ENCODE results near the gene KHDRBS1.
"Not testable (repeated sequence)": the region's sequence is repeated elsewhere in the genome, so short reads cannot be mapped to it uniquely, and the experiment has no call there.

KHDRBS1 gene, protein sequence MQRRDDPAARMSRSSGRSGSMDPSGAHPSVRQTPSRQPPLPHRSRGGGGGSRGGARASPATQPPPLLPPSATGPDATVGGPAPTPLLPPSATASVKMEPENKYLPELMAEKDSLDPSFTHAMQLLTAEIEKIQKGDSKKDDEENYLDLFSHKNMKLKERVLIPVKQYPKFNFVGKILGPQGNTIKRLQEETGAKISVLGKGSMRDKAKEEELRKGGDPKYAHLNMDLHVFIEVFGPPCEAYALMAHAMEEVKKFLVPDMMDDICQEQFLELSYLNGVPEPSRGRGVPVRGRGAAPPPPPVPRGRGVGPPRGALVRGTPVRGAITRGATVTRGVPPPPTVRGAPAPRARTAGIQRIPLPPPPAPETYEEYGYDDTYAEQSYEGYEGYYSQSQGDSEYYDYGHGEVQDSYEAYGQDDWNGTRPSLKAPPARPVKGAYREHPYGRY
- 60.6 to 172 (median 101) reads per million in 17 experiments for total RNA-seq

DNA sequence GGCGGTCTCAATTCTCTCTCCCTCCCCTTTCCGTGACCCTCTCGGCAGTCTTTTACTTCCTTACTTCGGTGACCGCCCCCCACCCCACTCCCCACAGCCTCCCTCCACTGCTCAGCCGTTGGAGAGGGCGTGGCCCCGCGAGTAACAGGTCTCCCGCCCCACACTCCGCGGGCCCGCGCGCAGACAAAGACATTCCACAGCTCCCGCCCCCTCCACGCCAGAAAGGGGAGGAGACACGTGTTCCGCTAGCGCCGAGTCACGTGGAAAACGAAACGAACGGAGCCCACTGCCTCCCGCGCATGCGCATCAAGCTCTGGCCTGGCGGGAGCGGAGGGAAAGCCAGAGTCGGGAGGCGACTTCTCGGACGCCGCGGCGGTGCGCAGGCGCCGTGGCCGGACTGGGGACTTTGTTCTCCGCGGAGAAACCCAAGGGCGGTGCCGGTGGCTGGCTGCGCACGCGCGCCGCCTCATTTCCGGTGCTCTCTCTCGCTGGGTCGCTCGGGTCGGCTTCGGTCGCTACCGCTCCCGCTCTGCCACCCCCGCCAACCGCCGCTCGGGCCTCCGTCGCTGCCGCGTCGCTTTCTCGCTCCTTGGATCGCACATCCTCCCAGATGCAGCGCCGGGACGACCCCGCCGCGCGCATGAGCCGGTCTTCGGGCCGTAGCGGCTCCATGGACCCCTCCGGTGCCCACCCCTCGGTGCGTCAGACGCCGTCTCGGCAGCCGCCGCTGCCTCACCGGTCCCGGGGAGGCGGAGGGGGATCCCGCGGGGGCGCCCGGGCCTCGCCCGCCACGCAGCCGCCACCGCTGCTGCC lies at the start of gene KHDRBS1:
Gene KHDRBS1, plus strand, starts transcription at position 483 of the 813 bp plus-strand sequence. Its CDS starts 128 bp downstream, at position 611.
- DNase-seq, result peak; percentile 100

DNA sequence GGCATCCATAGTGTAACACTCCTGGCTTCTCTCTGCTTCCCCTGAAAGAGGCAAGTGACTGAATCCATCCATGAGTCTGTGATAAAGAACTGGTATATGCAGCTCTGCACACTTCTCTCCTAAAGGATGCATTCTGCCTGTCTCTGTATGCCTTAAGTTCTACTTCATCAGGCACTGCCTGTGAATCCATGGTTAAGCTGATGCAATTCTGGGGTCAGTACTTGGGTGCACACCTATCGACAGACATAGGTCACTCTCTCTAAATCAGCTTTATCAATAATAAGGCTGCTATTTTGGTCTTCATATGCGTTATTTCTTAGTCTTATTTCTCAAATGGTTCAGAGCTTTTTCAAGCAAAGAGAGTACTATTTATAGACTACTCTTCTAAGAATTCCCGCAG lies 42.8 kb upstream of the KHDRBS1 start:
- no peak for DNase-seq

DNA sequence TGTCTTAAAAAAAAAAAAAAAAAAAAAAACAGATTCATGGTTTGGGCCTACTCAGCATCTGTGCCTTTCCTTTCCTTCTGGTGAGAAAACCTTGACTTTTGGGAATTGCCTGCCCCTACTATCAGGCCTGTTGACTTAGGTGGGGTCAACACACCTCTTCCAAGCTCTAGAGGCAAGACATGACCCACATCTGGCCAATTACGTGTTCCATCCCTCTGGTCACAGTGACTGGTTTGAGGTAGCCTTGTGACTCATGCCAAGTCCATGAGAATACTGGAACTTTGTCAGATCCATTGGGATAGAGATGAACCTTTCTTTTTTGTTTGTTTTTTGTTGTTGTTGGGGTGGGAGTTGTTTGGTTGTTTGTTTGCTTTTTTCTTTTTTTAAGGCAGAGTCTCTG lies 37.3 kb upstream of the KHDRBS1 start:
- no peak for DNase-seq

DNA sequence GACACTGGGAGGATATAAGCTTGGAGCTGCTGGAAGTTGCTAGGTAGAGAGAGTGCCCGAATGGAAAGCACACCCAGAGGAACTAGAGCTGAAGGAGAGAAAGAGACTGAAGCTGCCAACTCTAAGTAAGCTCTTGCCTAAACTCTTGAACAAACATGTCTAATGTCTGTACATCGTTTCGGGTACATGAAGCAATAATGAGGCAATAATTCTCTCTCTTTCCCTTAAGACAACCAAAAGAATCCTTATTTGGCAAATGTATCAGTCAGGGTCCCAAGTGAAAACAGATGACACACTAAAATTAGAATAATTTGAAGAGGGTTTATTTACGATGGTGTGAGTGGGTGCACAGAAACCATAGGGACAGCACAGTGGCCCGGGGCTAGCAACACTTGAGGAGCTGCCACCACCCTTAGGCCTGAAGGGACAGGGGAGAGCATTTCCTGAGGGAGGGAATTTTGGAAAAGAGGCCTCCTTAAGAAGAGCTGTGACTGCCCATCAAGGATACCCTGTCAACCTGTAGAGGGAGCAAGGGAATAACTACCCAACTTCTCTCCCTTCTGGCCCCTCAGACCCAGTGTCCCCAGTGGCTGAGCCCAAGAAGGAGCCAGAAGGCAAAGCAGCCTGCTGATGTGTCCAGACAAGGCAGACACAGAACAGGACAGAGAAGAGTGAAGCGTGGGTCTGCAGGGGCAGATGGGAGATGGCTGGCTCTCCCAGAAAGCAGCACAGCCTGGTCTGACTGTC lies 36.1 kb upstream of the KHDRBS1 start:
- peak in 3 of 4 experiments; percentile 43 to 52 (median 47) for DNase-seq

DNA sequence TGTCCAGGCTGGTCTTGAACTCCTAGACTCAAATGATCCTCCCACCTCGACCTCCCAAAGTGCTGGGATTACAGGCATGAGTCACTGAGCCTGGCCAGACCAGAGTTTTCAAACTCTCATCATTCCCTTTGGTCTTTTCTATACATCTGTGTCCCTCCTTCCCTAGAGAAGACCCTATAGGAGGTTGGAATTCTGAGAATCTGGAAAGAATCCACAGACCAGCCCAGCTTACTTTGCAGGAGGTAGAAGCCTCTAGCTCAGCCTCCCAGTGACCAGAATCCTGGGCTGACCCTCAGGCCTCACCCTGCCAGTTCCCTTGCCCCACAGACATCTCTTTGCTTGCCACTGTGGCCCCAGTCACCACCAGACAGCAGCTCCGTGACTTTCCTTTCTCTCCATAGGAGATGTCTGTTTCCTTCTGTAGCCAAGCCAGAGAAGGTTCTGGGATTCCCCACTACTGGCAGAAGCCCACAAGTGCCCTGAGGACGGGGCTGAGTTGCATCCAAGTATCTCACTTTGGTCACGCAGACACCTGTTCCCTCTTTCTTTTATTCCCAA lies 34.7 kb upstream of the KHDRBS1 start:
- no peak for DNase-seq

DNA sequence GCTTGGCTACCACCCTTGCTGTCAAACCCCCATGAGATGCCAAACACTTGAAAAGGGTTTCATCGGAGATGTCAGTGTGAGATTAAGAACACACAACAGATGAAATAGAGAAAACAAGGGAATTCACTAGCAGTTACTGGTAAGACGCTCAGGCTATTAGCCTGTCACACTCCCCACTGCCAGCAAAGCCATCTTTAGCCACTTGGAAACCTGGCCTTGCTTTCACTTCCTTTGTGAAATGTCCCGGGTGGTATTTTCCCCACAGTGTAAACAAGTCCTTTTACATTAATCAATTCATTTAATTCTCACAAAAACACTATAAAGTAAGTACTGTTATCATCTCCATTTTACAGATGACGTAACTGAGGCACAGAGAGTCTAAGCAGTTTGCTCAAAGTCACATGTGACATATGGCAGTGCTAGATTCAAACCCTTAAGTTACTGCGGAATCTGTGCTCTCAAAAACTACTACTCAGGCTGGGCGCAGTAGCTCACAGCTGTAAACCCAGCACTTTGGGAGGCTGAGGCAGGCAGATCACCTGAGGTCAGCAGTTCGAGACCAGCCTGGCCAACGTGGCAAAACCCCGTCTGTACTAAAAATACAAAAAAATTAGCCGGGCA lies 32.7 kb upstream of the KHDRBS1 start:
- peak in 1 of 4 experiments; percentile 22 for DNase-seq

DNA sequence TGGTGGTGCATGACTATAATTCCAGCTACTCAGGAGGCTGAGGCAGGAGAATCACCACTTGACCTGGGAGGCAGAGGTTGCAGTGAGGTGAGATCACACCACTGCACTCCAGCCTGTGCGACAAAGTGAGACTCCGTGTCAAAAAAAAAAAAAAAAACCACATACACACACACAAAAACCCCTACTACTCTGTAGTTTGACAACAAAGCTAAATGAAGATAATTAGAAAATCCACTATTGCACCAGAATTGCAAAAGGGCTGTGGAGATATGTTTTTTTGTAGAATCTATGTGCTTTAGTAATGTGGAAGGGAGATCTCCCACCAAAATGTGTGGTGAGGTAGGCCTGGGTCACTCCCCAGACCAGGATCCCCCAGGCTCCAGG lies 32.2 kb upstream of the KHDRBS1 start:
- no peak for DNase-seq

DNA sequence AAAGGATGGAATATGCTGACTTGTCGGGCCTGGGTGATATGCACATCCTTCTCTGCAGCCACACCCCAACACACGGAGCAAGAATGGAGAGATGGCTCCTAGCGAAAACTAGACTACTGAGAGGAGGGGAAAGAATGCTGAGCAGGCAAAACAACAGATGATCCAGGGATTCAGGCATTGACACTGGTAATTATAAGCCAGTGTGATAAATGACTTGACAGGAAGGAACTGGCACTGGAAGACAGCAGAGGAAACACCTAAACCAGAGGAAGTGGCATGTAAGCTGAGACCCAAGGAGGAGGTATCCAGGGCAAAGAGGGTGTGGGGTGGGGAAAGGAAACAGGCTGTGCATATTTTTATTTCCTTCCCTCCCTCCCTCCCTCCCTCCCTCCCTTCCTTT lies 31.7 kb upstream of the KHDRBS1 start:
- no peak for DNase-seq

DNA sequence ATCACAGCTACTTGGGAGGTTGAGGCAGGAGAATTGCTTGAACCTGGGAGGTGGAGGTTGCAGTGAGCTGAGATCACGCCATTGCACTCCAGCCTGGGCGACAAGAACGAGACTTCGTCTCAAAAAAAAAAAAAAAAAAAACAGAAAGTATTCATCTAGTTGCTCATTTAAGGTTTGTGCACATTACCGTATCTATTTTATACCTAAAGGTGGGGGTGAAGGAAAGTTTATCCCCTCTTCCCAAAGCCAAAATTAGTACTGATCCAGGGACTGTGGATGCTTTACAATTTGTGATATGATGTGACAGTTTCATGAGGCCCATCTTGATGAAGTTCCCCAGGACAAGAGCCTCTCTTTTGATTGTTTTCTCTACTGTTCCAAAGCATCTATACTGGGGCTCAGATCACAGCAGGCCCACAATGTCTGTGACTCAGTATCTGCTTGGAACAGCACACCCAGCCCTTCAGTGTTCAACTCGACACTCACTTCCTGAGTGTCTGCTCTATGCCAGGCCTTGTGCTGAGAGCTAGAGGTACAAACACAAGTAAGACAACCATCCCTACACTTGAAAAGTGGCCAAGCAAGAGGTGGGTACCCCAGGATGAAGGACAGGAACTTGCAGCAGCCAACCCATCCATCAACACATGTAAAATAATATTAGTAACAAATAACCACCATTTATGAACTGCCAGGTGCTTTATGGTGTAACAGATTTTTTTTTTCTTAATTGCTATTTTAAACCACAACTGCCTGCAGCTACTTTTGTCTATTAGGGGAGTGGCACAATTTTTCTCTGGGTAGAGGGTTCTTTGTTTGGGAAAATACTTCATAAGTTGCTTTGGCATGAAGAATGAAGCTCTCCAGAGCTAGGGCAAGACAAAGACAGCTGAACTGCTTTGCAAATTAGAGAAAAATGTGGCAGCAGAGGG lies 29.0 kb upstream of the KHDRBS1 start:
- no peak for DNase-seq

DNA sequence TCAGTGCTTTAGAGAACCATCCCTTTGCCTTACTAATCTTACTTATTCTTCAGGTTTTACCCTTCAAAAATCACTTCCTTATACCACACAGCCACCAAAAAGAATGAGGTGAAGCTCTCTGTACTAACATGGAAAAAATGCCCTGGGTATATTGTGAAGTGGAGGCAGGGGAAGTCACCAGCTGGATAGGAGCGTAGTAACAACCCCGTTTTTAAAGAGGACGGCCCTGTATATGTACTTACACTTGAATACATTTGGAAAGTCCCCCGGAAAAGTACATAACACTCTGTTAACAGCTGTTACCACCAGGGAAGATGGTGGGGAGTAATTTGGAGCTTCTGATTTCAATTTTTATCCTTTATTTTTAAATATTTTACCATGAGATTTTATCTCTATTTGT lies 28.2 kb upstream of the KHDRBS1 start:
- peak in 3 of 4 experiments; percentile 23 to 43 (median 41) for DNase-seq

DNA sequence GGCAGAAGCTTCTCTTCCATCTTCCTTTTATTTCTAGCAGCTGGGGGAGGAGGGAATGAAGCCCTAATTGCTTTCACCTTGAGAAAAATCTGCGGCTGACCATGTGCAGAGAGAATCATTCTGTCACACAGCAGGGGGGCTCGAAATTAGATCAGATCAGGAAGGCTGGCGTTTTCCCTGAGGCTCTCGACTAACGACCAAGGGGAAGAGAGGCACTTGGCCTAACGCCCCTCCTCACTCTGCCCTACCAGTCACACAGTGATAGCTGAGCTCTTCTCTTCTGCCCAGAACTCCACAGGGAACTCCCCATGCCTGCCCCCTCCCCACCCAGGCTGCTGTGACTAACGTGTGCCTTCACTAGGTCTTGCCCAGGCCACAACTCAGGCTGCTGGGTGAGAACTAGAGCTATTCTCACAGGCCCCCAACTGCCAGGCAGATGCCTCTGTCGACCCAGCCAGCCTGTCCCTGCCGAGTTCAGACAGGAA lies 26.5 kb upstream of the KHDRBS1 start:
- DNase-seq, result no peak

DNA sequence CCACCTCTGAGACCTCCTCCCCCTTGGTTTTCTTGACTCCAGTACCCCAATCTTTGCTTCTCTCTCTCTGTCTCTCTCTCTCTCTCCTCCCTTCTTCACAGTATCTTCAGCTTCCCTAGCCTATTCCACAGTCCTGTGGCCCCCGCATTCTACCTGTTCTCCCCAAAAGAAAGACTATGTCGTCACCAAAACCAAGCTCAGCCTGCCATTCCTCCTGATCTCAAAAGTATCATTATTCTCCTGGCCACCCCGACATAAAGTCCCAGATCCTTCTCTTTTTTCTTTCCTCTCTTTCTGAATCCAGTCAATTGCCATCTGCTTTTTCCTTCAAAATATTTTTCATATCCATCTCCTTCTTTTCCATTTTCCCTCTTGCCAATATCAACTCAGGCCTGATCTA lies 23.7 kb upstream of the KHDRBS1 start:
- DNase-seq, result no peak

DNA sequence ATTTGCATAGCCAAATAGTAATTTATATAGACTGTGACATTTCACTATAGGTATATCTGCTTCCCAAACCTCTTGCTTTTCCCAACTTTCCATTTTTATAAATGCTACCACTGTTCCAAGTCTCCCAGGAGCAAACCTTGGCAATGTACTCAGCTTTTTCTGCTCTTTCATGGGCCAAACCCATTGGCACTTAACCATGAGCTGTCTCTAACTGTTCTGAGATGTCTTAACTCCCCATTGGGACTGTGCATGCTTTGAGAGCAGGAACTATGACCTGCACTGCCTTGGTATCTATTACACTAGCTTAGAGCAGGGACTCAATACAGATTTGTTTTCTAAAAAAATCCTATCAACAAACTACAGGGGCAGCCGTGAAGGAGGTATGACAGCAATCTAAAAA lies 22.5 kb upstream of the KHDRBS1 start:
- no peak for DNase-seq

DNA sequence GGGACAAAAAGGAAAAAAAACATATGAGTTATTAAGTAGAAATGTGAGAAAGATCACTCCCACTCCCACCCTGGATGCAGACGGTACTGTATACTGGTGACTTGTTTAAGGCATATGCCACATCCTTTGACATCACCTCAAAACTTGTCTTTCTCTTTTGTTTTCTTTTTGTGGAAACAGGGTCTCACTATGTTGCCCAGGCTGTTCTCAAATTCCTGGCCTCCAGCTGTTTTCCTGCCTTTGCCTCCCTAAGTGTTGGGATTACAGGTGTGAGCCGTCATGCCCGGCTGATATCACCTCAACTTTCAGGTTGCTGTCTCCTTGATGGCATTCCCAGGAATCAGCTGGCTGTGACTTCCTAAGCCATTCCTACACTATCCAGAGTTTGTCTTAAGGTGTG lies 18.4 kb upstream of the KHDRBS1 start:
- DNase-seq, result no peak

DNA sequence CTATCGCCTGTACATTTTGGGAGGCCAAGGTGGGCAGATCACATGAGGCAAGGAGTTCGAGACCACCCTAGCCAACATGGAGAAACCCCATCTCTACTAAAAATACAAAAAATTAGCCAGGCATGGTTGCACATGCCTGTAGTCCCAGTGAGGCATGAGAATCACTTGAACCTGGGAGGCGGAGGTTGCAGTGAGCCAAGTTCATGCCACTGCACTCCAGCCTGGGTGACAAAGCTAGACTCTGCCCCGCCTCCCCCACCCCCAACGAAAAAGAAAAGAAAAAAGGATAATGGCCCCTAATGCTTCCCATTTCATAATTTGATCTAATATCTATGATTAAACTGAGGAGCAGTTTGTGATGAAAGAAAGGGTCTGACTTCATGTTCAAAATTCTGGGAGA lies 17.5 kb upstream of the KHDRBS1 start:
- not testable (repeated sequence) for DNase-seq

DNA sequence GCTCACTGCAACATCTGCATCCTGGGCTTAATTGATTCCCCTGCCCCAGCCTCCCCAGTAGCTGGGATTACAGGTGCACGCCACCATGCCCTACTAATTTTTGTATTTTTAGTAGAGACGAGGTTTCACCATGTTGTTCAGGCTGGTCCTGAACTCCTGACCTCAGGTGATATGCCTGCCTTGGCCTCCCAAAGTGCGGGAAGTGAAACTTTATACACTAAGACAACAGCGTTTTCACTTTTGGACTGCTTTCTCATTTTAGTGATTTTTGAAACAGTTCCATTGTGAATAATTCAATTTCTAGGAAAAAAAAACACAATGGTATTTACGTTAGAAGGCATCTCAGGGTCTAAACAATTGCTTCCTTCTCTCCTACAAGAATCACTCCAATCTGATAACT lies 11.8 kb upstream of the KHDRBS1 start:
- DNase-seq, result no peak

DNA sequence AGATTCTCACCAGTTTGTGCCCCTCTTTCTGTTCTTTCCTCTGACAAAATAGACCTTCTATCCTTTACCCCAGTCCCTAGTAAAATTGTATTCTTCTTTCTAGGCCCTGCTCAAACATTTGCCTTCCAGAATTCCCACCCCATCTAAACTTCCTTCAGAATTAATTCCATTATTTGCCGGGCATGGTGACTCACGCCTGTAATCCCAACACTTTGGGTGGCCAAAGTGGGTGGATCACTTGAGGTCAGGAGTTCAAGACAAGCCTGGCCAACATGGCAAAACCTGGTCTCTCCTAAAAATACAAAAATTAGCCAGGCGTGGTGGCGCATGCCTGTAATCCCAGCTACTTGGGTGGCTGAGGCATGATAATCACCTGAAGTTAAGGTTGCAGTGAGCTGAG lies 11.4 kb upstream of the KHDRBS1 start:
- not testable (repeated sequence) for DNase-seq

DNA sequence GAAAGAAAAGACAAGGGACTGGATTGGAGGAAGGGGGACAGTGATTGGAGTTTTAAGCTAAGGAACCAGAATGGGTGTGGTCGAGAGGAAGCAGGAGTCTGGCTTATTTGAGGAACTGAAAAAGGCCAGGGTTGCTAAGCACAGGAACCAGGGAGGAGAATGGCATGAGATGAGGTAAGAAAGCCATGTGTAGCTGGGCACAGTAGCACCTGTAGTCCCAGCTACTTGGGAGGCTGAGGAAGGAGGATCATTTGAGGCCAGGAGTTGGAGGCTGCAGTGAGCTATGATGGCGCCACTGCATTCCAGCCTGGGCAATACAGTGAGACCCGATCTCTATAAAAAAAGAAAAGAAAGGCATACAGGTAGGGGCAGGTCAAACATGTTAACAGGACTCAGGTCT lies 8.1 kb upstream of the KHDRBS1 start:
- peak; percentile 61 to 82 (median 72) for DNase-seq

DNA sequence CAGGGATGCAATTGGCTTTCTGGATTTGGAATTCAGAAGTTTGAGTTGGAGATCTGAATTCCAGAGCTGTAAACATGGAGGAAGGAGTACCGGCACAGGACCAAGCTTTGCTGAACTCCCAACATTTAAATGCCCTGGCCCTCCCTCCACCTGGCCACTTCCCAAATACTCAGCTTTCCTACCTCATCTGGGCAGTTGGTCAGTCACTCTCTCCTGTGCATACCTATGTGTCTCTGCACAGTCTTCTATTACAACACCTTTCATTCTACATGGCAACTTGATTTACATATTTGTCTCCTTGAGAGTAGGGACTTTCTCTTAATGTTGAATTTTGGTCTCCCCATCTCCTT lies 6.1 kb upstream of the KHDRBS1 start:
- no peak for DNase-seq

DNA sequence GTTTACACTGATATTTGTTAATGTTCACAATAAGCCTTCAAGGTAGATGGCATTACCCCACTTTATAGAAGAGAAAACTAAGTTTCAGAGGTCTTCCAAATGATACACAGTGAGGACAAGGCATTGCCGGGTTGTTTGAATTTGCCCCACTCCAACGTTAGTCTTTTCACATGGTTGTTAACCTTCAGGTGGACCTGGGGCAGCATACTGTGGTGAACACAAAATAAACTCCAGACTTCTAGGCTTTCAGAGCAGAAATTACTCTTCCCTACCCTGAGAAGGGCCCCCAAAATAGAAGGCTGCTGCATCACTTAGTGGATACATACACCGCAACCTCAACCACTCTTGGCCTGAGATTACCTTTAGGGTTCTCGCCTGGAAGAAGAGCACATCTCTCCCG lies 3.4 kb upstream of the KHDRBS1 start:
- no peak for DNase-seq

Data from suppressor macrophage (primary cell).